ENCODE results near the gene KIFC3. TPM values are rescaled to one million over a fixed set of nuclear protein-coding genes. Genes with fewer than 3 reads are reported as not detected.

KIFC3 gene
- total and polyA plus RNA-seq, 2 of the 13 experiments (the other 11 are each of a cell fraction or from before 2014, with no cell fraction given) = 42.1 to 45.3 TPM

DNA sequence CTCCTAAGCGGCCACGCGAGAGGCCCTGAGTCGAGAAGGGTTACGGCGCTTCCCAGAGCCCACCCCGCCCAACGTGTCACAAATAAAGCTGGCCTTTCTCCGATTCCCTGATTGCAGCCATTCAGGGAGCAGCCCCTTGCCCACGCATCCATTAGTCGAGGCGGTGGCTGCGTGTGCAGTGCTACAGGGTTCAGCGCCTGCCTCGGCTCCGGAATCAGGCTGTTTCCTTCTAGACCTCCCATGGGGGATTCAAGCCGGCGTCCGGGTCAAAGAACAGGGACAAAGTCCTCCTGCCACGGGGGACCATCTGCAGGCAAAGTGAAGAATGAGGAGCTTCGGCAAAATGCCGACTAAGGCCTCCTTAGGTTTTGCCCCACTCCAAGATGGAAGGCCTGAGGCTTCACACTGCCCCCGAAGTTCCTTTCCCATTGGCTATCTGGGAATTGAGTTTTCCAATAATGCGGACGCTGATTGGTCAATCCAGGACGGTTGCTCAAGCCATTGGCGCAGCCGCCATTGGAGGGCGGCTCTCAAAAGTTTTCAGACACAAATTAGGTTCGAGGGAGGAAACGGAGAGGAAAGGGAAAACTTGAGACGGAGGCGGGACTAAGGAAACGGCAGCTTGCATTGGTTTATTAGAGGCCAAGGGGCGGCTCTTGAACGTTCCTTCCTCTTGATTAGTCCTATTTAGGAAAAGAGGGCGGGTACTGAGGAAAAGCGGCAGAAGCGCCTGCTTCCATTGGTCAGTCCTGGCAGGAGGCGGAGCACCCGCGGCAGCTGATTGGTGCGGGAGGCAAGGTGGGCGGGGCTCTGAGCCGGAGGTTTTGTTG lies 67.2 kb downstream of the KIFC3 start (continued):
- TF ChIP-seq ZNF30 (CRISPR knock-in tag; IDR thresholded peaks at IDR 0.05) = 0 out of 2 replicates have a peak, but pooled peaks have one; percentile 56
- TF ChIP-seq KLF16 (CRISPR knock-in tag; IDR thresholded peaks at IDR 0.05) = peak in 1 of 2 experiments; percentile 18; a peak in 1 of 4 replicates
- peak; percentile 82 for TF ChIP-seq POGZ (CRISPR knock-in tag; IDR thresholded peaks at IDR 0.05)
- peak; percentile 44; the same call in 1 of the 2 replicates for TF ChIP-seq ZNF788 (CRISPR knock-in tag; IDR thresholded peaks at IDR 0.05; ENCODE audit: borderline replicate concordance)
- TF ChIP-seq TGIF2 (CRISPR knock-in tag; IDR thresholded peaks at IDR 0.05) = peak; percentile 81; the same call in 1 of the 2 replicates
- TF ChIP-seq GATAD1 (CRISPR knock-in tag; IDR thresholded peaks at IDR 0.05) = peak; percentile 82
- TF ChIP-seq, protein P1, sequence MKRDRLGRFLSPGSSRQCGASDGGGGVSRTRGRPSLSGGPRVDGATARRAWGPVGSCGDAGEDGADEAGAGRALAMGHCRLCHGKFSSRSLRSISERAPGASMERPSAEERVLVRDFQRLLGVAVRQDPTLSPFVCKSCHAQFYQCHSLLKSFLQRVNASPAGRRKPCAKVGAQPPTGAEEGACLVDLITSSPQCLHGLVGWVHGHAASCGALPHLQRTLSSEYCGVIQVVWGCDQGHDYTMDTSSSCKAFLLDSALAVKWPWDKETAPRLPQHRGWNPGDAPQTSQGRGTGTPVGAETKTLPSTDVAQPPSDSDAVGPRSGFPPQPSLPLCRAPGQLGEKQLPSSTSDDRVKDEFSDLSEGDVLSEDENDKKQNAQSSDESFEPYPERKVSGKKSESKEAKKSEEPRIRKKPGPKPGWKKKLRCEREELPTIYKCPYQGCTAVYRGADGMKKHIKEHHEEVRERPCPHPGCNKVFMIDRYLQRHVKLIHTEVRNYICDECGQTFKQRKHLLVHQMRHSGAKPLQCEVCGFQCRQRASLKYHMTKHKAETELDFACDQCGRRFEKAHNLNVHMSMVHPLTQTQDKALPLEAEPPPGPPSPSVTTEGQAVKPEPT (CRISPR knock-in tag; IDR thresholded peaks at IDR 0.05; ENCODE audit: low read depth) = no peak
- TF ChIP-seq, protein P2, sequence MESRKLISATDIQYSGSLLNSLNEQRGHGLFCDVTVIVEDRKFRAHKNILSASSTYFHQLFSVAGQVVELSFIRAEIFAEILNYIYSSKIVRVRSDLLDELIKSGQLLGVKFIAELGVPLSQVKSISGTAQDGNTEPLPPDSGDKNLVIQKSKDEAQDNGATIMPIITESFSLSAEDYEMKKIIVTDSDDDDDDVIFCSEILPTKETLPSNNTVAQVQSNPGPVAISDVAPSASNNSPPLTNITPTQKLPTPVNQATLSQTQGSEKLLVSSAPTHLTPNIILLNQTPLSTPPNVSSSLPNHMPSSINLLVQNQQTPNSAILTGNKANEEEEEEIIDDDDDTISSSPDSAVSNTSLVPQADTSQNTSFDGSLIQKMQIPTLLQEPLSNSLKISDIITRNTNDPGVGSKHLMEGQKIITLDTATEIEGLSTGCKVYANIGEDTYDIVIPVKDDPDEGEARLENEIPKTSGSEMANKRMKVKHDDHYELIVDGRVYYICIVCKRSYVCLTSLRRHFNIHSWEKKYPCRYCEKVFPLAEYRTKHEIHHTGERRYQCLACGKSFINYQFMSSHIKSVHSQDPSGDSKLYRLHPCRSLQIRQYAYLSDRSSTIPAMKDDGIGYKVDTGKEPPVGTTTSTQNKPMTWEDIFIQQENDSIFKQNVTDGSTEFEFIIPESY (CRISPR knock-in tag; IDR thresholded peaks at IDR 0.05) = no peak
- 0 out of 2 replicates have a peak, but pooled peaks have one; percentile 60 for TF ChIP-seq ZNF367 (CRISPR knock-in tag; IDR thresholded peaks at IDR 0.05; ENCODE audit: borderline replicate concordance)
- TF ChIP-seq, protein P3, sequence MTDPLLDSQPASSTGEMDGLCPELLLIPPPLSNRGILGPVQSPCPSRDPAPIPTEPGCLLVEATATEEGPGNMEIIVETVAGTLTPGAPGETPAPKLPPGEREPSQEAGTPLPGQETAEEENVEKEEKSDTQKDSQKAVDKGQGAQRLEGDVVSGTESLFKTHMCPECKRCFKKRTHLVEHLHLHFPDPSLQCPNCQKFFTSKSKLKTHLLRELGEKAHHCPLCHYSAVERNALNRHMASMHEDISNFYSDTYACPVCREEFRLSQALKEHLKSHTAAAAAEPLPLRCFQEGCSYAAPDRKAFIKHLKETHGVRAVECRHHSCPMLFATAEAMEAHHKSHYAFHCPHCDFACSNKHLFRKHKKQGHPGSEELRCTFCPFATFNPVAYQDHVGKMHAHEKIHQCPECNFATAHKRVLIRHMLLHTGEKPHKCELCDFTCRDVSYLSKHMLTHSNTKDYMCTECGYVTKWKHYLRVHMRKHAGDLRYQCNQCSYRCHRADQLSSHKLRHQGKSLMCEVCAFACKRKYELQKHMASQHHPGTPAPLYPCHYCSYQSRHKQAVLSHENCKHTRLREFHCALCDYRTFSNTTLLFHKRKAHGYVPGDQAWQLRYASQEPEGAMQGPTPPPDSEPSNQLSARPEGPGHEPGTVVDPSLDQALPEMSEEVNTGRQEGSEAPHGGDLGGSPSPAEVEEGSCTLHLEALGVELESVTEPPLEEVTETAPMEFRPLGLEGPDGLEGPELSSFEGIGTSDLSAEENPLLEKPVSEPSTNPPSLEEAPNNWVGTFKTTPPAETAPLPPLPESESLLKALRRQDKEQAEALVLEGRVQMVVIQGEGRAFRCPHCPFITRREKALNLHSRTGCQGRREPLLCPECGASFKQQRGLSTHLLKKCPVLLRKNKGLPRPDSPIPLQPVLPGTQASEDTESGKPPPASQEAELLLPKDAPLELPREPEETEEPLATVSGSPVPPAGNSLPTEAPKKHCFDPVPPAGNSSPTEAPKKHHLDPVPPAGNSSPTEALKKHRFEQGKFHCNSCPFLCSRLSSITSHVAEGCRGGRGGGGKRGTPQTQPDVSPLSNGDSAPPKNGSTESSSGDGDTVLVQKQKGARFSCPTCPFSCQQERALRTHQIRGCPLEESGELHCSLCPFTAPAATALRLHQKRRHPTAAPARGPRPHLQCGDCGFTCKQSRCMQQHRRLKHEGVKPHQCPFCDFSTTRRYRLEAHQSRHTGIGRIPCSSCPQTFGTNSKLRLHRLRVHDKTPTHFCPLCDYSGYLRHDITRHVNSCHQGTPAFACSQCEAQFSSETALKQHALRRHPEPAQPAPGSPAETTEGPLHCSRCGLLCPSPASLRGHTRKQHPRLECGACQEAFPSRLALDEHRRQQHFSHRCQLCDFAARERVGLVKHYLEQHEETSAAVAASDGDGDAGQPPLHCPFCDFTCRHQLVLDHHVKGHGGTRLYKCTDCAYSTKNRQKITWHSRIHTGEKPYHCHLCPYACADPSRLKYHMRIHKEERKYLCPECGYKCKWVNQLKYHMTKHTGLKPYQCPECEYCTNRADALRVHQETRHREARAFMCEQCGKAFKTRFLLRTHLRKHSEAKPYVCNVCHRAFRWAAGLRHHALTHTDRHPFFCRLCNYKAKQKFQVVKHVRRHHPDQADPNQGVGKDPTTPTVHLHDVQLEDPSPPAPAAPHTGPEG (CRISPR knock-in tag; IDR thresholded peaks at IDR 0.05) = peak; percentile 54; the same call in 1 of the 2 replicates
- peak; percentile 81; the same call in 1 of the 2 replicates for TF ChIP-seq ZSCAN12 (CRISPR knock-in tag; IDR thresholded peaks at IDR 0.05)
- no peak; the same call in 1 of the 2 replicates for TF ChIP-seq ZBTB42 (CRISPR knock-in tag; IDR thresholded peaks at IDR 0.05)
- TF ChIP-seq, protein P4, sequence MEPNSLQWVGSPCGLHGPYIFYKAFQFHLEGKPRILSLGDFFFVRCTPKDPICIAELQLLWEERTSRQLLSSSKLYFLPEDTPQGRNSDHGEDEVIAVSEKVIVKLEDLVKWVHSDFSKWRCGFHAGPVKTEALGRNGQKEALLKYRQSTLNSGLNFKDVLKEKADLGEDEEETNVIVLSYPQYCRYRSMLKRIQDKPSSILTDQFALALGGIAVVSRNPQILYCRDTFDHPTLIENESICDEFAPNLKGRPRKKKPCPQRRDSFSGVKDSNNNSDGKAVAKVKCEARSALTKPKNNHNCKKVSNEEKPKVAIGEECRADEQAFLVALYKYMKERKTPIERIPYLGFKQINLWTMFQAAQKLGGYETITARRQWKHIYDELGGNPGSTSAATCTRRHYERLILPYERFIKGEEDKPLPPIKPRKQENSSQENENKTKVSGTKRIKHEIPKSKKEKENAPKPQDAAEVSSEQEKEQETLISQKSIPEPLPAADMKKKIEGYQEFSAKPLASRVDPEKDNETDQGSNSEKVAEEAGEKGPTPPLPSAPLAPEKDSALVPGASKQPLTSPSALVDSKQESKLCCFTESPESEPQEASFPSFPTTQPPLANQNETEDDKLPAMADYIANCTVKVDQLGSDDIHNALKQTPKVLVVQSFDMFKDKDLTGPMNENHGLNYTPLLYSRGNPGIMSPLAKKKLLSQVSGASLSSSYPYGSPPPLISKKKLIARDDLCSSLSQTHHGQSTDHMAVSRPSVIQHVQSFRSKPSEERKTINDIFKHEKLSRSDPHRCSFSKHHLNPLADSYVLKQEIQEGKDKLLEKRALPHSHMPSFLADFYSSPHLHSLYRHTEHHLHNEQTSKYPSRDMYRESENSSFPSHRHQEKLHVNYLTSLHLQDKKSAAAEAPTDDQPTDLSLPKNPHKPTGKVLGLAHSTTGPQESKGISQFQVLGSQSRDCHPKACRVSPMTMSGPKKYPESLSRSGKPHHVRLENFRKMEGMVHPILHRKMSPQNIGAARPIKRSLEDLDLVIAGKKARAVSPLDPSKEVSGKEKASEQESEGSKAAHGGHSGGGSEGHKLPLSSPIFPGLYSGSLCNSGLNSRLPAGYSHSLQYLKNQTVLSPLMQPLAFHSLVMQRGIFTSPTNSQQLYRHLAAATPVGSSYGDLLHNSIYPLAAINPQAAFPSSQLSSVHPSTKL (CRISPR knock-in tag; IDR thresholded peaks at IDR 0.05) = peak; percentile 16; the same call in 1 of the 2 replicates
- TF ChIP-seq CREM (IDR thresholded peaks at IDR 0.05) = peak; percentile 96
- no peak for TF ChIP-seq CREM (CRISPR knock-in tag; IDR thresholded peaks at IDR 0.05)

Measured in HepG2 (cell line).